HEK293 (cell line): ENCODE results near the gene CCDC63.

ENCODE experiments used
- CTCF ChIP-seq: fragments of 450-650 bp; formaldehyde crosslinking; IDR thresholded peaks from 2 replicates; pipeline ENCODE4 v1.5.1; 2016; ENCODE audit warnings: missing biosample characterization, missing genetic modification characterization
- ZNF221 ChIP-seq: fragments of 450-650 bp; formaldehyde crosslinking; IDR thresholded peaks from 2 replicates; pipeline ENCODE4 v1.5.1; 2017; ENCODE audit warnings: missing biosample characterization, missing genetic modification characterization, borderline replicate concordance
- ZNF280D ChIP-seq: fragments of 450-650 bp; formaldehyde crosslinking; IDR thresholded peaks from 2 replicates; pipeline ENCODE4 v1.5.1; 2016; ENCODE audit warnings: missing biosample characterization, missing genetic modification characterization
- ZNF513 ChIP-seq: fragments of 450-650 bp; IDR thresholded peaks from 2 replicates; pipeline ENCODE4 v1.5.1; 2018; ENCODE audit warnings: missing biosample characterization, missing genetic modification characterization

- no peak for TF ChIP-seq ZNF221 (tag by site-specific recombination)
- no peak for TF ChIP-seq ZNF513 (tag by site-specific recombination)
- no peak for TF ChIP-seq CTCF
- no peak for TF ChIP-seq ZNF280D
Measured at GRCh38 chr12:110906516-110906915, 59.7 kb downstream of the CCDC63 start.
